Left ventricle myocardium inferior (tissue), 1 donor: ENCODE results near the gene ABLIM1. TPM values are rescaled to one million over a fixed set of nuclear protein-coding genes. Genes with fewer than 3 reads are reported as not detected.

Experiments
- DNase-seq: peaks from one replicate; pipeline ENCODE4 v3.0.0-alpha.2; 2020
- H3K27ac ChIP-seq: fragments of 200-600 bp; replicated peaks from 2 replicates; pipeline ENCODE4 v1.8.0; 2021
- H3K27me3 ChIP-seq: fragments of 200-600 bp; 2 replicates; pipeline ENCODE4 v1.8.0; 2021; ENCODE audit warnings: low read depth
- H3K36me3 ChIP-seq: fragments of 200-600 bp; 2 replicates; pipeline ENCODE4 v1.8.0; 2021
- H3K4me1 ChIP-seq: fragments of 200-600 bp; 2 replicates; pipeline ENCODE4 v1.8.0; 2021
- H3K4me3 ChIP-seq: fragments of 200-600 bp; 2 replicates; pipeline ENCODE4 v1.8.0; 2021; ENCODE audit warnings: mild to moderate bottlenecking, moderate library complexity
- H3K9me3 ChIP-seq: fragments of 200-600 bp; replicated peaks from 2 replicates; pipeline ENCODE4 v1.8.0; 2021
- intact Hi-C: fragments of 100-400 bp; cut with micrococcal nuclease; formaldehyde crosslinking; loops from one replicate; pipeline ENCODE4 v1.11.0; 2022
- total RNA-seq: library from RNA; stranded (reverse); fragmentation: NEBNext Ultra II Directional; extraction: Animal tissue kit (Norgen Biotek cat#: 25700); gene quantifications from one replicate; pipeline ENCODE4 v1.2.1, GENCODE V29; 2021
- TF ChIP-seq, protein P1 (sequence below): fragments of 200-600 bp; IDR thresholded peaks from 2 replicates; pipeline ENCODE4 v1.8.0; 2021; ENCODE audit warnings: antibody characterized with exemption, mild to moderate bottlenecking, borderline replicate concordance
- donor health status: DM: no; HTN: yes; CAD: no; lungs with severe emphysema.

Gene ABLIM1
- total RNA-seq, 1 donor from 2014 or later: 674 TPM

DNA sequence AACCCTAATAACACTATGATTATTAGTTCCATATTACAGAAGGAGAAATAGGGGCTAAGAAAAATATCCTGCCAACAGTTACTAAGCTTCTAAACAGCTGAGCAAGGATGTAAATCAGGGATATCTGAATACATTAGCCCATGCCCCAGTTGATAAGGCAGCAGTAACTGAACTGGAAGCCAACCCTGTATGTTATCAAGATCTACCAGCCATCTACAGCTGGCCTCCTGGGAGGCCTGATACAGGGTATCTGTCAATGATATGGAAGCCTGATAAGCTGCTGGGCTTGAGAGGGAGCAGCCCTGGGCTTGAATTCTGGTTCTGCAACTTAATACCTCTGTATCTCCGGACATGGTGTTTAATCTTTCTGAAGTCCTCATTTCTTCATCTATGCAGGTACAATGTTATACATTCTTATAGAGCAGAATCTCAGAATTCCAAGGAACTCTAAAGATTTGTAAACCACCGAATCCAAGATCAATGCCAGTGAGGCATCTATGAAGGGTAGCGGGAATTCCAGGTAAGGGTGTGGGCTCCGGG lies 215.9 kb downstream of the ABLIM1 start:
- Histone ChIP-seq H3K27ac (no peak overlapping the region), H3K27me3 (no peaks in the 10 kb centered on the region)
- intact Hi-C loops: no loop called here

DNA sequence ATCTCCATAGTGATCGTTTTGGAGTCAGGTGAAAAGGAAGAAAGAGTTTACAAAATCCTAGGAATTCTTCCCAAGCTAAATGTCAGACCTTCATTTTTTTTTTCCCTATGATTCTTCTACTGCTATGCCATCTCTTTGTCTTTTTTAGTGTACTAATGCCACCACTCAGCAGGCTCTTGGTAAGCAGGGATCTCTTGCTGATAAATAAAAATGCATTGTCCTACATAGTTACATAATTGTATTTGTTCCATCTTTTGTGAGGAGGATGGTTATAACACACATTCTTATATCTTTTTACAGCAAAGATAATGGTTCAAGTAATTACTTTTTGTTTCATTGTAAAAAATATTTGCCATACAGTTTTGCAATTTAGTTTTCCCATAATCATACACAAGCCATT lies 217.0 kb downstream of the ABLIM1 start:
- Histone ChIP-seq H3K9me3 (no peaks in the 10 kb centered on the region), H3K4me3 (no peak overlapping the region), H3K27ac (no peak overlapping the region), H3K4me1 (no peaks in the 10 kb centered on the region), H3K27me3 (no peaks in the 10 kb centered on the region), H3K36me3 (peaks cover 100% of the 10 kb centered on the region)
- TF ChIP-seq, protein P1, sequence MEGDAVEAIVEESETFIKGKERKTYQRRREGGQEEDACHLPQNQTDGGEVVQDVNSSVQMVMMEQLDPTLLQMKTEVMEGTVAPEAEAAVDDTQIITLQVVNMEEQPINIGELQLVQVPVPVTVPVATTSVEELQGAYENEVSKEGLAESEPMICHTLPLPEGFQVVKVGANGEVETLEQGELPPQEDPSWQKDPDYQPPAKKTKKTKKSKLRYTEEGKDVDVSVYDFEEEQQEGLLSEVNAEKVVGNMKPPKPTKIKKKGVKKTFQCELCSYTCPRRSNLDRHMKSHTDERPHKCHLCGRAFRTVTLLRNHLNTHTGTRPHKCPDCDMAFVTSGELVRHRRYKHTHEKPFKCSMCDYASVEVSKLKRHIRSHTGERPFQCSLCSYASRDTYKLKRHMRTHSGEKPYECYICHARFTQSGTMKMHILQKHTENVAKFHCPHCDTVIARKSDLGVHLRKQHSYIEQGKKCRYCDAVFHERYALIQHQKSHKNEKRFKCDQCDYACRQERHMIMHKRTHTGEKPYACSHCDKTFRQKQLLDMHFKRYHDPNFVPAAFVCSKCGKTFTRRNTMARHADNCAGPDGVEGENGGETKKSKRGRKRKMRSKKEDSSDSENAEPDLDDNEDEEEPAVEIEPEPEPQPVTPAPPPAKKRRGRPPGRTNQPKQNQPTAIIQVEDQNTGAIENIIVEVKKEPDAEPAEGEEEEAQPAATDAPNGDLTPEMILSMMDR: no peak
- no peak for DNase-seq
- intact Hi-C loops: no loop called here

More for the DNA sequence above, 215.9 kb downstream of the ABLIM1 start:
- TF ChIP-seq, protein P1: no peak
- Histone ChIP-seq H3K9me3 (no peaks in the 10 kb centered on the region), H3K4me1 (peaks cover 1% of the 10 kb centered on the region), H3K36me3 (peaks cover 99% of the 10 kb centered on the region), H3K4me3 (no peak overlapping the region)
- no peak for DNase-seq

DNA sequence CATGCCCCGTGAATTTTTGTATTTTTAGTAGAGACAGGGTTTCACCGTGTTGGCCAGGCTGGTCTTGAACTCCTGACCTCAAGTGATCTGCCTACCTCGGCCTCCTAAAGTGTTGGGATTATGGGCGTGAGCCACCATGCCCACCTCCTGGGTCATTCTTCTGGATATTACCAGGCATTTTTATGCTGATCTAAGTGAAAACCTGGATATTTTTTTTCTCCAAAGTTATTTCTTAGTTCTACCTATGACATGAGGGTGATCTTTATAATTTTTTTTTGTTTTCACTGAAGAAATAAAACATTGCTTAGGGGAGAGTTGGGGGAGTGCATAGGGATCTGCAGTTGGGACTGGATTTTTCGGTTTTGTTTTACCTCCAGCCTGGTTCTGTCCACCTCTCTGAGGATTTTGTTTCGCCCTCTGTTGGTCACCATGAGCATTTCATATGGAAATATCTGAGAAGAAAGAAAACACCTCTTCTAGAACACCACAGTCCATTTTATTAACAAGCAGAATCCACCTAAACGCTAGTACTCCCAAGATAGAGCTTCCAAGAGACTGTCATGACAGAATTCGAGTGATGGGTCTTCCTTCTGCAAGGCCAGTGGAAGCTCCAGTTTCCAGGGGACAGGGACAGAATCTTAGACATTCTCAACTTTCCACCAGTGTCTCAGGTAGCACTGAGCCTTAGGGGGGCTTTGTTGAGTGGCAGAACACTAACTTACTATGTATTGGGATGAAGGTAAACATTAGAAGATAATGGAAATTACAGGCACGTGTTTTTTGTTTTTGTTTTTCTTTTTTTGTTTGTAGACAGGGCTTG lies 220.4 kb downstream of the ABLIM1 start:
- Histone ChIP-seq H3K27me3 (no peaks in the 10 kb centered on the region), H3K4me3 (no peak overlapping the region), H3K9me3 (no peaks in the 10 kb centered on the region), H3K4me1 (no peaks in the 10 kb centered on the region), H3K36me3 (peaks cover 97% of the 10 kb centered on the region), H3K27ac (no peak overlapping the region)
- DNase-seq: no peak
- intact Hi-C loops: loop anchor here (5.0 kb wide), 1 partner anchor 135 kb away; no protein-coding TSS in a partner anchor
- TF ChIP-seq, protein P1: peak; percentile 48

DNA sequence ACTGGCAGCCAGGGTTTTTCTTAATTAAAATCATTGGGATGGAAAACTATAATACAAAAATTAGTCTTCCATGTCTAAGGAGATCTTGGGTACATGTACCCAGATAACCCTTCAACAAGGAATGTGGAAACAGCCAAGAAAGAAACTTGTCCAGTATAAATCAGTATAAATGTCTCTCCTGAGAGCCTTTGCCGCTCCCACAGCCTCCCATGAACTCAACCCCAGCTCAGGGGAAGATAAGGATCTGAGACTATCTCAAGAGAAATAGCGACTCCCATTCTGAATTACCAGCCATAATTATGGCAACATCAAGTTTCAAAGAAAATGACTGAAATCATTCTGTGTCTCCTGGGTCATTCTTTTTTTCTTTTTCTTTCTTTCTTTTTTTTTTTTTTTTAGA lies 221.1 kb downstream of the ABLIM1 start:
- peaks cover 97% of the 10 kb centered on the region for H3K36me3 ChIP-seq
- H3K27me3 ChIP-seq: no peaks in the 10 kb centered on the region
- no peak overlapping the region for H3K27ac ChIP-seq
- H3K4me1 ChIP-seq: no peaks in the 10 kb centered on the region
- no peaks in the 10 kb centered on the region for H3K9me3 ChIP-seq
- intact Hi-C loops: loop anchor here (5.0 kb wide), 1 partner anchor 135 kb away; no protein-coding TSS in a partner anchor
- H3K4me3 ChIP-seq: no peak overlapping the region
- TF ChIP-seq, protein P1: no peak
- no peak for DNase-seq

DNA sequence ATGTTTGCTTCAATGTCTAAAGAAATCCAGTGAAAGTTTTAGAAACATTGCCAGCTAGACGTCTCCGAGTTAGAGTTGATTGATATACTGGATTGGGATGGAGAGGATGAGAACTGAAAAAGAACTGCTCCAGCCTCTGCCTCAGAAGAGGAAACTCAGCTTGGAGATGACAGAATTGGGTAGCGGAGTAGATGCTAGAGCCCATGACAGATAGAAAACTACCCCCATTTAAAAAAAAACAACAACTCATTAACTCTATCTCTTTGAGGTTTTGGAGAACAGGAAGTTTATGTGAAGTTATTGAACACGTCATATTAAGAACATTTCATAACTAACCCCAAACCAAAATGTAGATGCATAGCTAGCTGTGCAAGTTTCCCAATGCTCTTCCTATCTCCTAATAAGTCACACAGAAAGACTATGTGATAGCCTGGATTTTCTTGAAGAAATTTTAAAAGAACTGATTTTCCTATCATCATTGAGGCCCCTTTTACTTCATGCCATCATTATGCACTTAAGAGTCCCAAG lies 225.4 kb downstream of the ABLIM1 start:
- H3K36me3 ChIP-seq: peaks cover 54% of the 10 kb centered on the region
- H3K27ac ChIP-seq: no peak overlapping the region
- intact Hi-C loops: no loop called here
- H3K4me3 ChIP-seq: no peak overlapping the region
- no peaks in the 10 kb centered on the region for H3K27me3 ChIP-seq
- peaks cover 6% of the 10 kb centered on the region for H3K4me1 ChIP-seq
- TF ChIP-seq, protein P1: no peak
- no peak for DNase-seq
- no peaks in the 10 kb centered on the region for H3K9me3 ChIP-seq
